HG02852 (cell line): Measurements from ENCODE around the gene APOB.
"Not testable (repeated sequence)": the region's sequence is repeated elsewhere in the genome, so short reads cannot be mapped to it uniquely, and the experiment has no call there.

Experiments
- ATAC-seq: cut with Tn5 transposase; IDR thresholded peaks from one replicate; pipeline ENCODE4 v1.9.1; 2021; ENCODE audit warnings: mild to moderate bottlenecking, moderate library complexity; ENCODE audit not compliant: unreplicated experiment

APOB gene

DNA sequence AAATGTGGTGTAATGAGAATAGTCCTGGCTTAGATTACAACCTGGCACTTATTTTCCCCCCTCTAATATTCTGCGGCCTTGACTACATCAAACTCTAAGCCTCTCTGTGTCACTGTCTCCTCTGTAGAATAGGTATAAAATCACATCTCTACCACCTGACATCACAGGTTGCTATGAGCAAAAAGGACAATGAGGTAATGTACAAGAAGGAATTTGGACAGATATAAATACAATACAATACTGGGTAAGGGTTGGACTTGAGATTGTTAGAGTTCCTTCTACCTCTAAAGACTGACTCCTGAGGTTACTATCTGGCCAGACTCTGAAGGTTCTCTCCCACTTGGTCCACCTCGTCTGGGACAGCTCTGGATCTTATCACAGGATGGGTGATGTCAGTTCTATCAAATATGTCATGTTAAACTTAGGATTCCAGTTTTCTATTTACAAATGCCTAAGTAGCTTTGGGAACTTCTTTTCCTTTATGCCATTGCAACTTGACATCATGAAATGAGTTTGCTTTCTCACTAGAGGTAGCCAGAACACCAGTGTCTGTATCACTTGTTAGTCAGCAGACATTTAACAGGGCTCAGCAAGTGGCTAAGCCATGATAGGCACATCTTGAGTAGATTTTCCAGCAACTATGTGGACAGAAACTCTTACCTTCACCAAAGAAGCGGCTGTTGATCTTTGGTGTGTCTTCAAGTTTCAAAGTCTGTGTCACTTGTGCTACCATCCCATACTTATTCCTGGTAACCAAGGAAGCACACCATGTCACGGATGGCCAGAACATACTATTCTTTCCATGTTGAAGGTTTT is 9.5 kb downstream of the APOB start:
- ATAC-seq: no peak

DNA sequence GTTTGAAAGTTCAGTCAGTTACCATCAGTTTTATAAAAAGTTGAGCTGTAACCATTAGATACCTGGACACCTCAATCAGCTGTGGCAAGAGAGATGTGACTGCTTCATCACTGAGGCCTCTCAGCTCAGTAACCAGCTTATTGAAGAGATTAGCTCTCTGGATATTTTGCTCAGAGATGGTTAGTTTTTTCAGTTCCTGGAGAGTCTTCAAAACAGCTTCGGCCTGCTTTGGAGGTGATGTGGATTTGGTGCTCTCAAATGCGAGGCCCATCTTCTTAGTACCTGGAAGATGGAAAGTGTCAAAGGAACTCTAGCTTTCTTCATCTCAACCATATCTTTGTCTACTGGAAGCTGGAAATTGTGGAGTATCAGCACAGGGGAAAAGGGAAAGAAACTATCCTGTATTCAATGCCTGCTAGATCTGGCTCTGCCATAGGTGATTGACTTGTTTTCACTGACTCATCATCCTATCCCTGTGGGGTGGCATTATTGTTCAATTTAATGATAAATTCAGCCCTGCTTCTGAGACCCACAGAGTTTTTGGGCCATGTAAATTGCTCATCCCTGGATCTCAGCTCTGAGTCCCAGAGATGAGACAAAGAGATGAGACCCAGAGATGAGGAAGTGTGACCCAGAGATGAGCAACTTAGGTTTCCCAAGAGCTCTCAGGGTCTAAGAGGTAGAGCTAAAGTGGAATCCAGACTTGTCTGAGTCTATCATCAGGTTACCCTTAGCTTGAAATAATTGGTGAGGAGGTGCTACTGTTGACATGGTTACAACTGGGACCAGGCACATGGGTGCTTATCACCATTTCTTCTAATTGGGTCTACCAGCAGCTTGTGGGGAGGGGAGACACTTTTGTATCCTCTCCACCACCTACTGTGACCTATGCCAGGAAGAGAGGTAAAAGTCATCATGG is 10.4 kb downstream of the APOB start:
- ATAC-seq: no peak

DNA sequence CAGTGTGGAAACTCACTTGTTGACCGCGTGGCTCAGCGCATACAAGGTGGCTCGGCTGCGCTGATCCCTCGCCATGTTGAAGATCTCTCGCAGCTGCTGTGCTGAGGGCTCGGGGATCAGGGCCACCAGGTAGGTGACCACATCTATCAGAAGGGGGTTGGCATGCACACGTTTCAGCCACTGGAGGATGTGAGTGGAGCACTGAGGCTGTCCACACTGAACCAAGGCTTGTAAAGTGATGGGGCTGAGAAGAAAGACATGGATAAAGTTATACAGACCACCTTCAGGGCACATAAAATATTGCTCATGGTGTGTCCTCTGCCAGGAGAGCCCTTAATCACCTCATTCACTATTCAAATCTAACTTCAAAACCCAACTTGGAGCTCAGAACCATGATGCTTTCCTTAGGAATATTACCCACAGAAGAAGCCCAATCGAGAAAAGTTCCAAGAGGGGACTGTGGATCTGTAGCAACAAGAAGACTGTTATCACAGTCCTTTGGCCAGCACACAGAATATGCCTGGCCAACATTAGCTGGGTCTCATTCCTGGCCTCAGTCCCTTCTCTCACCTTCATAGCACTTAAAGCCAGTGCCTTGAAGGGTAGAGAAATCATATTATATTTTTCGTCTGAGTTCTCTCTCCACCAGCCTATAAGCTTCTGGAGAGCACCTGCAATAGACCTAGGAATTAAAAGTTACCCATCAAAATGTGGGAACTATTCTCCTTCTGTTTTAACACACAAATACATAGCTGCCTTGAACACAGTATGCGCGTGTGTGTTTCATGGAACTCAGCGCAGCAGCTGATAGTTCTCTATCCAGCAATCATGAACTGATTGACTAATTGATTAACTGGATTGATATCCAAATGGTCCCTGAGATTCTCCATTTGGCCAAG is 11.3 kb downstream of the APOB start:
- ATAC-seq: no peak

DNA sequence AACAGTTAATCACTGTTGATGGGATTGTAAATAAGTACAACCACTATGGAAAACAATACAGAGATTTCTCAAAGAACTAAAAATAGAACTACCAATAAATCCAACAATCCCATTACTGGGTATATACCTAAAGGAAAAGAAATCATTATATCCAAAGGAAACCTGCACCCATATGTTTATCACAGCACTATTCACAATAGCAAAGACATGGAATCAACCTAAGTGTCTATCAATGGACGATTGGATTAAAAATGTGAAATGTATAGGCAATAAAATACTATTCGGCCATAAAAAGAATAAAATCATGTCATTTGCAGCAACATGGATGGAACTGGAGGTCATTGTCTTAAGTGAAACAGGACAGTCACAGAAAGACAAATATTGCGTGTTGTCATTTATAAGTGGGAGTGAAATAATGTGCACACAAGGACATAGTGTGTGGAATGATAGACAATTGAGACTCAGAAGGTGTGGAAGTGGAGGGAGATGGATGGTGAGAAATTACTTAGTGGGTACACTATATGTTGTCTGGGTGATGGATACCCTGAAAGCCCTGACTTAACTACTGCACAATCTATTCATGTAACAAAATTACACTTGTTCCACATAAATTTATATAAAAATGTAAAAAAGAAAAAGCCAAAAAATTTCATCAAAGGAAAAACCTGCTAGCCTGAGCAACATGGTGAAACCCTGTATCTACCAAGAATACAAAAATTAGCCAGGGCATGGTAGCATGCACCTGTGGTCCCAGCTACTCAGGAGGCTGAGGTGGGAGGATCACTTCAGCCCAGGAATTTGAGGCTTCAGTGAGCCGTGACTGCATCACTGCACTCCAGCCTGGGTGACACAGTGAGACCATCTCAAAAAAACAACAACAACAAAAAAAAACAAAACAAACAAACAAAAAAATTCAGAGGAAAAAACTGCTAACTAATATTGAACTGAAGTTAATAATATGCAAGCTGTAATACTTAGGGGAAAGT is 12.6 kb downstream of the APOB start:
- no peak for ATAC-seq

DNA sequence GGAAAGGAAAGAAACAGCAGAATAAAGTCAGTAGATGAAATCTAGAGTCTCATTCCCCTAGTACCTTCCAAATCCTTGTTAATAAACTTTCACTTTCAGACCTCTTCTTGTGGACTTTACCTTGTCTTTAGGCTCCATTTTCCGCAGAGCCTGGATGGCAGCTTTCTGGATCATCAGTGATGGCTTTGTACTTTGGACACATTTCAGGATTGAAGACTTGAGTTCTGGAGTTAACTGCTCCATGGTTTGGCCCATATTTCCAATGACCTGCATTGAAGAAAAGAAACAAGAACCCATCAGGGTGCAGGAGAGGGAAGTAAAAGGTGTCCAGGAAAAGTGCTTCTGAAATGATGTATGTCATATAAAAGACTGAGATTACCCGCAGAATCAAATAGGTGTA is 14.4 kb downstream of the APOB start:
- no peak for ATAC-seq

DNA sequence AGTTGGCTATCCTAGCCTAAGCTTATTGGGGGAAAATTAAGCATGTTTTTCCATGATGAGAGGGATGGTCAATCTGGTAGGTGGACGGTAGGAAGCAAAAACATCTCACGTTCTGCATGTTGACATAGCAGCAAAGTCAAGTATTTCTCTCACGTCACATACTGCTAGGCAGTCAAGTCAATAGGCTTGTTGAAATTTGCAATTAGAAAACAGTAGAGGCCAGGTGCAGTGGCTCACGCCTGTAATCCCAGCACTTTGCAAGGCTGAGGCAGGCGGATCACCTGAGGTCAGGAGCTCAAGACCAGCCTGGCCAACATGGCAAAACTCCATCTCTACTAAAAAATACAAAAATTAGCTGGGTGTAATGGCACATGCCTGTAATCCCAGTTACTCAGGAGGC is 14.9 kb downstream of the APOB start:
- ATAC-seq: not testable (repeated sequence)

DNA sequence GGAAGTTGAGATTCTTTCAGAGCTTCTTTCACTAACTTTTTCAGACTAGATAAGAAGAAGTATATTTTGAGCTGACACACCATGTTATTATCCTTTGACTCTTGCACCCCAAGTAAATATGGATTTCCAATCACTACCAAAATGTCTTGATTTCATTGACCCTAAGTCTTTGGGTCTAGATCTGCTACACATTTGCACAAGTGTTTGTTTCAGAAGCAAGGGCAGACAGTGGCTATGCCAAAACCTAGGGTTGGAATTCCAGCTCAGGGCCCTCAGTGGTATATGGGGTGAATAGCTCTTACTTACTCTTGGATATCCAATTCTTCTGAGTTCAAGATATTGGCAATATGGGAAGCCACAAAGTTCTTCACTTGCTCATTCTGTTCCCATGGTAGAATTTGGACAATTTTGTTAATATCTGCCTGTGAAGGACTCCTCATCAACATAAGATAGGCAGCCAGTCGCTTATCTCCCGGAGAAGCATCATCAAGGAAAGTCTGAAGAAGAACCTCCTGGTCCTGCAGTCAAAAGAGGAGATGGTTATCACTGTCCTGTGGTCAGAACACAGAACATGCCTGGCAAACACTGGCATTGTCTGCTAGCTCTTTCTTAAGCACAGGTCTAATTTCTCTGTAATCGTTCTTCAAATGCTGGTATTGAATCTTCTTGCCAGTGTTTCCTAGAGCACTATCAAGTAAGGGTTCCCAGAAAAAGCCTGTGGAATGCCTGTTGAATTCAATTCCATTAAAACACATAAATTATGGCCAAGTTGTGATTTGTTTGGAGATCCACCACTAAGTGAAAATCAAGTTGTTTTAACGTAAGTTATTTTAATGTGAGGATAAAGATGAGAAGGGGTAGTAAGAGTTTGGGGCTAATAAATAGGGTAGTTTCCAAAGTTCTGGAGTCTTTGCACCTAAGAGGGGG is 15.6 kb downstream of the APOB start:
- ATAC-seq: no peak

DNA sequence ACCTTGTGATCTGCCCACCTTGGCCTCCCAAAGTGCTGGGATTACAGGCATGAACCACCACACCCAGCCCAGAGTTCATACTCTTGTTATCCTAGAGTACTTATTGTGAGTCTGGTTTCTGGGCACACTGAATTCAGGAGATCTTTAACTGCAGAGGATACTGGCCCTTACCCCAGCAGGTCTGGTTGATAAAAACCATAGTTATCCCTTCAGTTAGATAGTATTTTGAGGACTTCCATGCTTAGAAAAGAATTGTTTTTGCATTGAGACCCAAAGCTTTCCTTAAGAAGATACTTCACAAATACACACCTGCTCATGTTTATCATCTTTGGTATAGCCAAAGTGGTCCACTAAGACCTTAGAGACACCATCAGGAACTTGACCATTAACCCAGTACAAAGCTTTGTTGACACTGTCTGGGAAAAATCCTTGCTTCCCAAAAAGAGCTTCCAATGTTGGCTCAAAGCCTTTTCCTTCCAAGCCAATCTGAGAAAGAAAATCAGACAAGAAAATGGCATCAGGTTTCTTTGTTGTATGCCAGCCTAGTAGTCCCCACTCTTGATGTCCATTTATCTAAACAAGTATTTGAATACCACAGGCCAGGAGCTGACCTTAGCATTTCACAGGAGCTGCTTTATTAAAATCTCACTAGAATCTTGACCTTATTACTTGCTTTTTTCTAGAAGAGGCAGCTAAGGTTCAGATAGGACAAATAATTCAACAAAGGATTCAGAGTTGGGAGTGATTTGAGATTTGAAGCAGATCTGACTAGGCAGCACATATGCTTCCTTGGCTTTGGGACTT is 17.2 kb downstream of the APOB start:
- no peak for ATAC-seq

DNA sequence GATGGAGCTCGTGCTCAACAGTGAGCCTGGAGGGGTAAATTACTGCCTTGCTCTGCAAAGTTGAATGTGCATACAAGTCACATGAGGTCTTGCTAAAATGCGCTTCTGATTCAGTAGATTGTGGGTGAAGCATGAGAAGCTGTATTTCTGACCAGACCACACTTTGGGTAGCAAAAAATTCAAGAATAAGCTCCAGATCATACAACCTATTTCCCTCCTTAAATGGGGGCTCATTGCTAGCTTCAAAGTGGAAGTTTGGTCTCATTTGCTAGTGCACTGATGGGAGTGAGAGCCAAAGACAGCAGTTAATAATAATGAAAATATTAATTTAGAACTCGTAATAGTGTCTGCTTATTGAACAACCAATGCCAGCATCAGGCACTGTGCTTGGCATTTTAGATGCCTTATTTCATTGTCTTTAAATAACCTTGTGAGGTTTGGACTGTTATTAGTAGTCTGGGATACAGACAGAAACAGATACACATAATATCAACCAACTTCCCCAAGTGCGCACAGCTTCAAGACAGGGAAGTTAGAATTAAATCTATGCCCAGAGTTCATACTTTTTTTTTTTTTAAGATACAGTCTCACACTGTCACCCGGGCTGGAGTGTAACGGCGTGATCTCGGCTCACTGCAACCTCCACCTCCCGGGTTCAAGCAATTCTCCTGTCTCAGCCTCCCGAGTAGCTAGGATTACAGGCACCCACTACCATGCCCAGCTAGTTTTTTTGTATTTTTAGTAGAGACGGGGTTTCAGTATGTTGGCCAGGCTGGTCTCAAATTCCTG is 18.0 kb downstream of the APOB start:
- ATAC-seq: no peak

DNA sequence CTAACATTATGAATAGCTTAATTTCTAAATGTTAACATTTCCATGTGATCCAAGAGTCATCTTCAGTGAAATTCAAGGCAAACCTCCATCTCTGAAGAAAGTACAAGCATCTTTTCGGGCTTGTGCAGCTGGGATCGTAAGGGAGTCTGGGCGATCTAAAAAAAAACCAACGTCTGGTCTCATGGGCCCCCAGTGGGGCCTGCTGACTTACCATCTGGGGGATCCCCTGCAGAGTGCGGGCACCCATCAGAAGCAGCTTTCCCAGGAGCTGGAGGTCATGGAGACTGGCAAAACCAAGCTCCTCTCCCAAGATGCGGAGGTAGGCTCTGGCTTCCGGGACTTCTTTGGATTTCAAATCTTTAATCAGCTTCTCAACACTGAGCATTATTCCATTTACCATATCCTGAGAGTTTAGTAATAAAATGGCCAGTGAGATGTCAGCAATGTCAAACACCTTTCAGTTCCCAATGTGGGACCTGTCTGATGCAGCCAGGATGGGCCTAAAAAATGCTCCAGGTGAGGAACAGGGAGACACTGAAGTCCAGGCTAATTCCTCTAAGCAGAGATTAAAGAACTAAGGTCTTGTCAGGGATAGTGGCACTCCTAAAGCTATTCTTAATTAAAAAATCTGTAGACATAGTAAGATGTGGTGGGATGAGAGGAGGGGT is 19.0 kb downstream of the APOB start:
- ATAC-seq: no peak

DNA sequence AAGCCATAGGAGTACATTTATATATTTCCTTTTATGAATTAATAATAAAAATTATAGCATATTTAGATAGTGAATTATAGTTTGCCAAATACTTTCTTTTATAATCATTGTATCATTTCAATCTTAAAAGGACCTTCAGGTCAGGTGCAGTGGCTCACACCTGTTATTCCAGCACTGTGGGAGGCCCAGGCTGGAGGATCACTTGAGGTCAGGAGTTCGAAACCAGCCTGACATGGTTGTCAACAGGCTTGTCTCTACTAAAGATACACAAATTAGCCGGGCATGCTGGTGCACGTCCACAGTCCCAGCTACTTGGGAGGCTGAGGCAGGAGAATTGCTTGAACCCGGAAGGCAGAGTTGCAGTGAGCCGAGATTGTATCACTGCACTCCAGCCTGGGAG is 19.7 kb downstream of the APOB start:
- ATAC-seq: no peak

DNA sequence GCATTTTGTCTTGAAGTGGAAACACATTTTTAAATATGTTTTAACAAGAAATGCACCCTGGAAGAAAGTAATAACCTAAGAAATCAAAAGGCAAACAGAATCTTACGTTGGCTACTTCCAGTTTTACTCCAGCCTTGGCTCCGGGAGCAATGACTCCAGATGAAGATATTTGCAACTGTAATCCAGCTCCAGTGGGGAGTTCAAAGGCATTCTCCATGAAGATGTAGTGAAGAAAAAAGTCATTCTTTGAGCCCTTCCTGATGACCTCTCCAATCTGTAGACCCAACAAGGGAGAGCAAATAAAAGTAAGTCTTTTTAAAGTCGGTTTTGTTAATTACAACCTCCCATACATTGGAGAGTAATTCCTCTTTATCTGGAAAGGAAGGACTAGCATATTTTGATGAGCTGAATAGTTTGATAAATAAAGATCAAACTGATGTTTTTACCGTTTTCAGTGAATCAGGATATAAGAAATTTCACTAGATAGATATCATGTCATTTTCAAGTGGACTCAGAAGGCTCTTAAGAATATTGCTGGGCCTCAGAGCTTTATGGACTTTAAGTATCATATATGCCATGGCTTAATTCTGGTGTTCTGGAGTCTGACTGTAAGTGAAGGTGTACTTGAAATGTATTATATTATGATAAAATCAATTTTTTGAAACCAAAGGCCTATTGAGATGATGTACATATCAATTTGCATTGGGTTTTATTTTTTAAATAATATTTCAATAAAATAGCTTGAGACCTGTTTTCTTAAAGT is 20.3 kb downstream of the APOB start:
- ATAC-seq: no peak

DNA sequence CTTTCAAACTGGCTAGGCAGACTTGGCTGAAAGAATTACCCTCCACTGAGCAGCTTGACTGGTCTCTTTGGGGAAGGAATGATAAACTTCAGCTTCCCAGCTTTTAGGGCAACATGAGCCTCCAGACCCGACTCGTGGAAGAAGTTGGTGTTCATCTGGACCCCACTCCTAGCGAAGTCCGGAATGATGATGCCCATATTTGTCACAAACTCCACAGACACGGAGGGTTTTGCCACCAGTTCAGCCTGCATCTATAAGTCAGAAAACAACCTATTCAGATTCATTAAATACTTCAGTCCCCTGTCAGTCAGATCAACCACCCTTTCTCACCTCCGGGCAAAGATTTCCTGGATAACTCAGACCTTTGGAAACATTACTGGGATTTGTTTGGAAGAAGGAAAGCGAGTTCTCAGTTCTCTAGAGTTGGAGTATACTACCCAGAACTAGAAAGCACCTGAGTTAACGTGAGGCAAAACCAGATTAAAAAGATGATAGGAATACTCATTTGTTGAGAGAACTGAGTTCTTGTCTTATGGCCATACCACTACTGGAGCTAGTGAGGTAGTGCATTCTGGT is 21.0 kb downstream of the APOB start:
- ATAC-seq: no peak

DNA sequence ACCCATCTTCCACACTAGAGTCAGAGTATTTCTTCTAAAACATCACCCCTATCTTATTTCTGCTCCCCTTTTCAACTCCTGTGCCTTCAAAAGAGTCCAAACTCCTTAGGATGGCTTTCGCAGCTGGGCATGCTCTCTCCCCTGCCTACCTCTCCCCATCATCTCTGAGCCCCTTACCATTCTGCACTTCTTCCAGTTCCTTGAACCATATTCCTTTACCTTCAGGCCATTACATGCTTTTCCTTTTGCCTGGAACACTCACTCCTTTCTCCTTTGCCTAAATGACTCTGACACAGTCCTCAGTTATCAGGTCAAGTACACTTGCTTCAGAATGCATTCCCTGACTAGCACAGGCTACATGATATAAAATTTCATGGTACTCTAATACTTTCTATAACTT is 22.4 kb downstream of the APOB start:
- no peak for ATAC-seq

DNA sequence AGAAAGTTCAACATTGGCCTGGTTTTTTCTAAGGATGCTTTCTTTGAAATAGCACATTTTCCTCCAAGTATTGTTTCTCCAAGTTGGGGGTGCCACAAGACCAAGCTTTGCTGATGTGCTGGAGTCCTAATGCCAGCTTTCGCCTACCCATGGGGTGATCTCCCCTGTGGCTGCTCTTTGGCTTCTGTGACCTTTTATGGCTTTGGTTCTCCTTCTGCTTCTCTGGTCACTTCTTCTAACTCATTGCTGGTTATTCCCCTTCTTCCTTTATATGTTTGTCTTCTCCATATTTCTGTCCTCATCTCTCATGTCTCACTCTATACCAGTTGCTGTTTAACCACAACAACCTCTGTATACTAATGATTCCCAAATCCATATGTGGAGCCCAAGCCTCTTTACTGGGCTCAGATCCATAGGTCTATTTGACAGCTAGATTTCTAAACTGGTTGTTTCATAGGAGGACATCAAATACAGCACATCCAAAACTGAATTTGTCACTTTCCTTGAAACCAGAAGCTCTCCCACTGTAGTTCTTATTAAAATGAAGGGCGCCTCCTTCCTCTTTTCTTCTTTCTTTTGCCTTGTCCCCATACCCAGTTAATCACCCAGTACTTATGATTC is 23.1 kb downstream of the APOB start:
- ATAC-seq: no peak
